ENCODE measurements around the gene GRID1.

GRID1 gene

DNA sequence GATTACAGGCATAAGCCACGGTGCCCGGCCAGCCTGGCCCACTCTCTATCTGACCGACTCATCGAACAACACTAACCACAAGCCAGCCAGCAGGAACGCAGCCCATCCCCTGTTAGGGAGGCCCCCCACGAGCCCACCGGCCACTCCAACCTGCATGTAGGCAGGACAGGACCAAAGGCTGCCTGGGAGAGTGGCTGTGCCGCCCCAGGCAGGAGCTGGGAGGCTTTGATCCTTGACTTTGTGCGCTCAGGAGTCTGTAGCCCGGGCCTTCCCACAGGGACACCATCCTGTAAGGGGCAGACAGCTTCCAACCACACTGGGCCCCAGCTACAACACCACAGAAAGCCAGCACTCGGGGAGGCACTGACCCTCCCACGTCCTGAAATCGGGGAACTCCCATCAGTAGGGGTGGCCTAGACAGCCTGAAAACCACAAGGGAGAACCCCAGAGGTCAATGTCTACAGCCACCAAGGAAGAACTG is 29.4 kb downstream of the GRID1 start:
- TF ChIP-seq, protein P1, sequence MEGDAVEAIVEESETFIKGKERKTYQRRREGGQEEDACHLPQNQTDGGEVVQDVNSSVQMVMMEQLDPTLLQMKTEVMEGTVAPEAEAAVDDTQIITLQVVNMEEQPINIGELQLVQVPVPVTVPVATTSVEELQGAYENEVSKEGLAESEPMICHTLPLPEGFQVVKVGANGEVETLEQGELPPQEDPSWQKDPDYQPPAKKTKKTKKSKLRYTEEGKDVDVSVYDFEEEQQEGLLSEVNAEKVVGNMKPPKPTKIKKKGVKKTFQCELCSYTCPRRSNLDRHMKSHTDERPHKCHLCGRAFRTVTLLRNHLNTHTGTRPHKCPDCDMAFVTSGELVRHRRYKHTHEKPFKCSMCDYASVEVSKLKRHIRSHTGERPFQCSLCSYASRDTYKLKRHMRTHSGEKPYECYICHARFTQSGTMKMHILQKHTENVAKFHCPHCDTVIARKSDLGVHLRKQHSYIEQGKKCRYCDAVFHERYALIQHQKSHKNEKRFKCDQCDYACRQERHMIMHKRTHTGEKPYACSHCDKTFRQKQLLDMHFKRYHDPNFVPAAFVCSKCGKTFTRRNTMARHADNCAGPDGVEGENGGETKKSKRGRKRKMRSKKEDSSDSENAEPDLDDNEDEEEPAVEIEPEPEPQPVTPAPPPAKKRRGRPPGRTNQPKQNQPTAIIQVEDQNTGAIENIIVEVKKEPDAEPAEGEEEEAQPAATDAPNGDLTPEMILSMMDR (IDR thresholded peaks at IDR 0.05; ENCODE audit: low read length, missing control alignments) = no peak
- H3K4me3 ChIP-seq (replicated peaks; ENCODE audit: low read depth, low read length) = no peak overlapping the region
- no peak for DNase-seq (ENCODE audit: low read depth)

GRCh38 chr10:86336341-86336740 is 30.3 kb downstream of the GRID1 start:
- DNase-seq (ENCODE audit: low read depth) = no peak
- TF ChIP-seq, protein P1 (IDR thresholded peaks at IDR 0.05; ENCODE audit: low read length, missing control alignments) = no peak
- H3K4me3 ChIP-seq (replicated peaks; ENCODE audit: low read depth, low read length) = no peak overlapping the region

GRCh38 chr10:86335831-86336230 is 30.8 kb downstream of the GRID1 start:
- no peak overlapping the region for H3K4me3 ChIP-seq (replicated peaks; ENCODE audit: low read depth, low read length)
- no peak for DNase-seq (ENCODE audit: low read depth)
- TF ChIP-seq, protein P1 (IDR thresholded peaks at IDR 0.05; ENCODE audit: low read length, missing control alignments) = no peak

DNA sequence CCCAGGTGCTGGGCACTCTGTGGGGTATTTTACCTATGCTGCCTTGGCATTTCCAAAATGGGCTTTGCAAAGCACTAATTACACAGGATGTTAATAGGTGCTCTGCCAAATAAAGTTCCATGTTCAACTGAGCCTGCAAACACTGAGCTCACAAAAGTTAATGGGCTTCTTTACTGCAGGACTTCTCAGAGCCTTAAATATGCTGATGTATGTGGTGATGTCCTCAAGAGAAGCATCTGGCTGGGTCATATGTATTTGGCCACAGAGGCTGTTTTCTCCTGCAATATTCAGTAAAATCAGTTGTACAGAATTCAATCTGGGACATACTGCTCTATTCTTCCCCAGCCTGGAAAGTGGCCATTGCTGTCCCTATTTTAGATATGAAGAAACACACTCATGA is 31.3 kb downstream of the GRID1 start:
- DNase-seq (ENCODE audit: low read depth) = no peak
- no peak overlapping the region for H3K4me3 ChIP-seq (replicated peaks; ENCODE audit: low read depth, low read length)
- TF ChIP-seq, protein P1 (IDR thresholded peaks at IDR 0.05; ENCODE audit: low read length, missing control alignments) = no peak

DNA sequence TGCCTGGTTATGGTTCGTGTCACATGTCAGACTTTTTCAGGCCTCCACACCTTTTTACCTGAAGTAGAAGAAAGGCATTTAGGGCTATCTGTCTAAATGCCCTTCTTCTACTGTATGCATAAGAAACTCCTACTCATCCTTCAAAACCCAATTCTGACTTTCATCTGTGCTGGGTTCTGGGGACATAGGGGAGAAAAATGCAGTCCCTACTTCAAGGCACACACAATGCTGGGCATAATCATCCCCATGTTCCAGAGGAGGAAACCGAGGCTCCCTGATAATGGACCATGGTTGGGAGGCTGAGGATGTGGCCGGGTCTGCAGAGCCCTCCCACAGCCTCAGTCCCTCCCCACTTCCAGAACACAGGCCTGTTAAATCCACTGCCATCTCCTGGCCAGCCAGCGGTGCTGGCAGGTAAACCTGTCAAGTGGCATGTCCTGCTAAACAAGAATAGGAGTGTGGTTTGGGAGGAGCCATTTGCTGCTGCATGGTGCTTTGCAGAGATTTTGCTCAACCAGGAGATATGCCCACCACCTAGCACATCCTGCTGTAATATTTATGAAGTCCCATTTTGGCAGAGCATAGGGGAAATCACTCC is 32.0 kb downstream of the GRID1 start:
- TF ChIP-seq, protein P1 (IDR thresholded peaks at IDR 0.05; ENCODE audit: low read length, missing control alignments) = no peak
- no peak overlapping the region for H3K4me3 ChIP-seq (replicated peaks; ENCODE audit: low read depth, low read length)
- DNase-seq (ENCODE audit: low read depth) = no peak

DNA sequence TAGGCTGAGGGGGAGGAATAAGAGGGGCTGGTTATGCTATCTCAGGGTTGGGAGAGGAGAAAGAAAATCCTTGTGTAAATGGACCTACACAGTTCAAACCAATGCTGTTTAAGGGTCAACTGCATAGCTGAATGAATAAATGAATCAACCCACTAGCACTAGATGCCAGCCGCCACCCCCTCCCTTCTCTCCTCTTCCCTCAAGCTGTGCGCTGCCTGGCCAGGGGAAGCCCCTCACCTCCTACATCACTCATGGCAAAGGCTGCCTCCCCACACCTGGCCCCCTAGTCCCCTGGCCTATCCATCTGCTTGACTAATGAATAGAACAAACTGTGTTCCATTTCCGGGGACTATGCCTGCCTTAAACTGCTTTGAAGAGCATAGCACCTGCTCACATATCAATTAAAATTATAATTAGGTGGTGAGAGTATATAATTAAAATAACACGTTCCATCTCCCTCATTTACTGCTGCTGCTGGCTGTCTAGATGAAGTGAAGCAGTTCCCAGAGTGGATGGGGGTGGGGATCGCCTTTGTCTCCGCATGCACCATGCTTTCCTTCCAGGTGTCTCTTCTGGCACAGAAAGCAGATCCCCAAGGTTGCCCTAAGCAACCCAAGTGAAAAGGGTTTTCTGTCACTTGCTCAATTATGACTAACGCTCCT is 32.6 kb downstream of the GRID1 start:
- TF ChIP-seq, protein P1 (IDR thresholded peaks at IDR 0.05; ENCODE audit: low read length, missing control alignments) = no peak
- DNase-seq (ENCODE audit: low read depth) = no peak

GRCh38 chr10:86331861-86332260 is 34.7 kb downstream of the GRID1 start:
- no peak overlapping the region for H3K4me3 ChIP-seq (replicated peaks; ENCODE audit: low read depth, low read length)
- no peak for DNase-seq (ENCODE audit: low read depth)
- TF ChIP-seq, protein P1 (IDR thresholded peaks at IDR 0.05; ENCODE audit: low read length, missing control alignments) = no peak

More for the DNA sequence above, 32.6 kb downstream of the GRID1 start:
- H3K4me3 ChIP-seq (replicated peaks; ENCODE audit: low read depth, low read length) = no peak overlapping the region

All from fibroblast of pulmonary artery (primary cell).